Ovary (tissue), 3 donors: ENCODE data around the gene NUCB2.

Experiments used
- POLR2A ChIP-seq: fragments of 450-650 bp; IDR thresholded peaks from one replicate; pipeline ENCODE4 v1.6.1; 2017; ENCODE audit warnings: antibody characterized with exemption, mild to moderate bottlenecking, moderate library complexity
- TF ChIP-seq, protein P1 (sequence below), 3 donors: fragments of 450-650 bp in 2 of 3; fragments of 200-600 bp in 1 of 3; IDR thresholded peaks; one replicate each; pipeline versions ENCODE4 v1.5.1 to v1.8.0; 2016 to 2022; ENCODE audit warnings: antibody characterized with exemption in 3 of 3, mild to moderate bottlenecking in 1 of 3
- donor health status: DM: no; HTN: no; CAD: no.

DNA sequence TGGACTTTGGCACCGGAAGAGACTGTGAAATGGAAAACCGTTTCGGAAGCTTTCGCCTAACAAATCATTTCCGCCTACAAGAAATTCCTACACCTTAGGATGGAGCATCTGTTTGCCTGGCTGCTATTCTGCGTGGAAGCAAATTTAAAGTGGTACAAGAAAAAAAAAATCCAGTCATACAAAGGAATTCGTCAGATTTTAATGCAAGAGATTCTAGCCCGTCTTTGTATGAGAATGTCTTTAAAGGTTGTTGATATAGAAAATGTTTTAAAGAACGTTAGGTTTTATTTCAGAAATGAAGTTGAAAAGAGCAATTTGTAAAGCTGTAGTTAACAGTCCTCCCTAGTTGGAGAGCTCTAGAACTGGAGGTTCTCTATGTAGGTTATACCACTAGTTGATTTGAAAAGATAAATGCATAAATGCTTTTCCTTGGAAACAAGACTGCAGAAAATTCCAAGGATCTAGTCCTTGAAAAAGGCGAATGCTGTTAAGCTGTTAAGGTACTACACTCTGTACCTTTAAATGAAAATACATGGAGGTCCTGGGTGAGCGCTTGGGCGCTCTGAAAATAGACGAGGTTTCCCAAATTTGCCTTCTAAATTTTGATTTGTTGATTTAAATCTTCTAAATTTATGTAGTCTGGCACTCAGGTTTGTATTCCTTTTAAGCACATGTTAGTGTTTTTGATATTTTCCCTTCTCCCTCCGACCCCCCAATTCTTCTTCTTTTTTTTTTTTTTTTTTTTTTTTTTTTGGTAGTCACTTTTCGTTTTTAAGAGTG lies 77.5 kb downstream of the NUCB2 start:
- TF ChIP-seq, protein P1, sequence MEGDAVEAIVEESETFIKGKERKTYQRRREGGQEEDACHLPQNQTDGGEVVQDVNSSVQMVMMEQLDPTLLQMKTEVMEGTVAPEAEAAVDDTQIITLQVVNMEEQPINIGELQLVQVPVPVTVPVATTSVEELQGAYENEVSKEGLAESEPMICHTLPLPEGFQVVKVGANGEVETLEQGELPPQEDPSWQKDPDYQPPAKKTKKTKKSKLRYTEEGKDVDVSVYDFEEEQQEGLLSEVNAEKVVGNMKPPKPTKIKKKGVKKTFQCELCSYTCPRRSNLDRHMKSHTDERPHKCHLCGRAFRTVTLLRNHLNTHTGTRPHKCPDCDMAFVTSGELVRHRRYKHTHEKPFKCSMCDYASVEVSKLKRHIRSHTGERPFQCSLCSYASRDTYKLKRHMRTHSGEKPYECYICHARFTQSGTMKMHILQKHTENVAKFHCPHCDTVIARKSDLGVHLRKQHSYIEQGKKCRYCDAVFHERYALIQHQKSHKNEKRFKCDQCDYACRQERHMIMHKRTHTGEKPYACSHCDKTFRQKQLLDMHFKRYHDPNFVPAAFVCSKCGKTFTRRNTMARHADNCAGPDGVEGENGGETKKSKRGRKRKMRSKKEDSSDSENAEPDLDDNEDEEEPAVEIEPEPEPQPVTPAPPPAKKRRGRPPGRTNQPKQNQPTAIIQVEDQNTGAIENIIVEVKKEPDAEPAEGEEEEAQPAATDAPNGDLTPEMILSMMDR (IDR thresholded peaks at IDR 0.05) = no peak
- TF ChIP-seq POLR2A = no peak
